ENCODE data around the gene CCDC102B.
"Not testable (repeated sequence)": the region's sequence is repeated elsewhere in the genome, so short reads cannot be mapped to it uniquely, and the experiment has no call there.

Gene CCDC102B

GRCh38 chr18:68779169-68779568, 18.7 kb upstream of the CCDC102B start:
- Histone ChIP-seq H4K20me1 (ENCODE audit: low read depth, low read length) (no peaks in the 10 kb centered on the region), H3F3A (ENCODE audit: insufficient read depth) (no peaks in the 10 kb centered on the region), H3K9me3 (ENCODE audit: insufficient read depth, low read length) (no peaks in the 10 kb centered on the region), H3K27me3 (ENCODE audit: low read length) (no peaks in the 10 kb centered on the region), H2AFZ (ENCODE audit: low read depth, low read length, severe bottlenecking) (no peak overlapping the region), H3K4me3 (ENCODE audit: insufficient read depth, low read length, poor library complexity, severe bottlenecking) (no peak overlapping the region), H3K9me2 (replicated peaks; ENCODE audit: insufficient read depth, low read length) (no peaks in the 10 kb centered on the region), H3K79me2 (ENCODE audit: insufficient read depth, low read length) (no peaks in the 10 kb centered on the region), H3K36me3 (ENCODE audit: low read length) (no peaks in the 10 kb centered on the region), H3K4me2 (ENCODE audit: low read depth, low read length, poor library complexity, severe bottlenecking) (no peak overlapping the region), H3K9ac (ENCODE audit: low read length) (no peak overlapping the region), H3K27ac (ENCODE audit: low read depth, low read length) (no peak overlapping the region)
- TF ChIP-seq EZH2phosphoT487 (conservative IDR thresholded peaks at IDR 0.05; ENCODE audit: low read length): no peak
- TF ChIP-seq, protein P1, sequence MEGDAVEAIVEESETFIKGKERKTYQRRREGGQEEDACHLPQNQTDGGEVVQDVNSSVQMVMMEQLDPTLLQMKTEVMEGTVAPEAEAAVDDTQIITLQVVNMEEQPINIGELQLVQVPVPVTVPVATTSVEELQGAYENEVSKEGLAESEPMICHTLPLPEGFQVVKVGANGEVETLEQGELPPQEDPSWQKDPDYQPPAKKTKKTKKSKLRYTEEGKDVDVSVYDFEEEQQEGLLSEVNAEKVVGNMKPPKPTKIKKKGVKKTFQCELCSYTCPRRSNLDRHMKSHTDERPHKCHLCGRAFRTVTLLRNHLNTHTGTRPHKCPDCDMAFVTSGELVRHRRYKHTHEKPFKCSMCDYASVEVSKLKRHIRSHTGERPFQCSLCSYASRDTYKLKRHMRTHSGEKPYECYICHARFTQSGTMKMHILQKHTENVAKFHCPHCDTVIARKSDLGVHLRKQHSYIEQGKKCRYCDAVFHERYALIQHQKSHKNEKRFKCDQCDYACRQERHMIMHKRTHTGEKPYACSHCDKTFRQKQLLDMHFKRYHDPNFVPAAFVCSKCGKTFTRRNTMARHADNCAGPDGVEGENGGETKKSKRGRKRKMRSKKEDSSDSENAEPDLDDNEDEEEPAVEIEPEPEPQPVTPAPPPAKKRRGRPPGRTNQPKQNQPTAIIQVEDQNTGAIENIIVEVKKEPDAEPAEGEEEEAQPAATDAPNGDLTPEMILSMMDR (IDR thresholded peaks at IDR 0.05; ENCODE audit: insufficient read depth, low read length, poor library complexity, severe bottlenecking): no peak

GRCh38 chr18:68780802-68781635, 16.9 kb upstream of the CCDC102B start:
- no peaks in the 10 kb centered on the region for H4K20me1 ChIP-seq (ENCODE audit: low read depth, low read length)
- no peaks in the 10 kb centered on the region for H3K9me2 ChIP-seq (replicated peaks; ENCODE audit: insufficient read depth, low read length)
- no peaks in the 10 kb centered on the region for H3F3A ChIP-seq (ENCODE audit: insufficient read depth)
- no peak overlapping the region for H3K27ac ChIP-seq (ENCODE audit: low read depth, low read length)
- TF ChIP-seq EZH2phosphoT487 (conservative IDR thresholded peaks at IDR 0.05; ENCODE audit: low read length): no peak
- TF ChIP-seq, protein P1 (IDR thresholded peaks at IDR 0.05; ENCODE audit: insufficient read depth, low read length, poor library complexity, severe bottlenecking): no peak
- no peak overlapping the region for H3K4me3 ChIP-seq (ENCODE audit: insufficient read depth, low read length, poor library complexity, severe bottlenecking)
- H3K4me2 ChIP-seq (ENCODE audit: low read depth, low read length, poor library complexity, severe bottlenecking): no peak overlapping the region
- H3K36me3 ChIP-seq (ENCODE audit: low read length): no peaks in the 10 kb centered on the region
- no peak overlapping the region for H3K9ac ChIP-seq (ENCODE audit: low read length)
- H2AFZ ChIP-seq (ENCODE audit: low read depth, low read length, severe bottlenecking): no peak overlapping the region
- H3K9me3 ChIP-seq (ENCODE audit: insufficient read depth, low read length): no peaks in the 10 kb centered on the region
- H3K27me3 ChIP-seq (ENCODE audit: low read length): no peaks in the 10 kb centered on the region
- no peaks in the 10 kb centered on the region for H3K79me2 ChIP-seq (ENCODE audit: insufficient read depth, low read length)

GRCh38 chr18:68783506-68783905, 14.4 kb upstream of the CCDC102B start:
- no peaks in the 10 kb centered on the region for H3K79me2 ChIP-seq (ENCODE audit: insufficient read depth, low read length)
- H4K20me1 ChIP-seq (ENCODE audit: low read depth, low read length): no peaks in the 10 kb centered on the region
- H3K27ac ChIP-seq (ENCODE audit: low read depth, low read length): no peak overlapping the region
- no peak for TF ChIP-seq EZH2phosphoT487 (conservative IDR thresholded peaks at IDR 0.05; ENCODE audit: low read length)
- no peaks in the 10 kb centered on the region for H3K36me3 ChIP-seq (ENCODE audit: low read length)
- no peak overlapping the region for H3K4me3 ChIP-seq (ENCODE audit: insufficient read depth, low read length, poor library complexity, severe bottlenecking)
- H3F3A ChIP-seq (ENCODE audit: insufficient read depth): no peaks in the 10 kb centered on the region
- no peaks in the 10 kb centered on the region for H3K9me3 ChIP-seq (ENCODE audit: insufficient read depth, low read length)
- H2AFZ ChIP-seq (ENCODE audit: low read depth, low read length, severe bottlenecking): no peak overlapping the region
- H3K27me3 ChIP-seq (ENCODE audit: low read length): no peaks in the 10 kb centered on the region
- no peak overlapping the region for H3K9ac ChIP-seq (ENCODE audit: low read length)
- no peak overlapping the region for H3K4me2 ChIP-seq (ENCODE audit: low read depth, low read length, poor library complexity, severe bottlenecking)
- no peaks in the 10 kb centered on the region for H3K9me2 ChIP-seq (replicated peaks; ENCODE audit: insufficient read depth, low read length)

DNA sequence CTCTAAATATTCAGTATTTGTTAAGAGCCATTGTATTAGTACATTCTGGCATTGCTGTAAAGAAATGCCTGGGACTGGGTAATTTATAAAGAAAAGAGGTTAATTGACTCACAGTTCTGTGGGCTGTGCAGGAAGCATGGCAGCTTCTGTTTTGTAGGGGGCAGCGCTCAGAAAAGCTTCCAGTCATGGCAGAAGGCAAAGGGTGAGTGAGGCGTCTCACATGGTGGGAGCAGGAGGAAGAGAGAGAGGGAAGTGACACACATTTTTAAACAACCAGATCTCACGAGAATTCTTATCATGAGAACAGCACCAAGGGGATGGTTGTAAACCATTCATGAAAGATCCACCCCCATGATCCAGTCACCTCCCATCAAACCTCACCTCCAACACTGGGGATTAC, 13.8 kb upstream of the CCDC102B start:
- H4K20me1 ChIP-seq (ENCODE audit: low read depth, low read length): no peaks in the 10 kb centered on the region
- H3K9ac ChIP-seq (ENCODE audit: low read length): no peak overlapping the region
- H3K9me3 ChIP-seq (ENCODE audit: insufficient read depth, low read length): no peaks in the 10 kb centered on the region
- TF ChIP-seq, protein P1 (IDR thresholded peaks at IDR 0.05; ENCODE audit: insufficient read depth, low read length, poor library complexity, severe bottlenecking): no peak
- TF ChIP-seq EZH2phosphoT487 (conservative IDR thresholded peaks at IDR 0.05; ENCODE audit: low read length): no peak
- no peak overlapping the region for H3K4me2 ChIP-seq (ENCODE audit: low read depth, low read length, poor library complexity, severe bottlenecking)
- H3K4me3 ChIP-seq (ENCODE audit: insufficient read depth, low read length, poor library complexity, severe bottlenecking): no peak overlapping the region
- H3K79me2 ChIP-seq (ENCODE audit: insufficient read depth, low read length): no peaks in the 10 kb centered on the region
- H3K27me3 ChIP-seq (ENCODE audit: low read length): no peaks in the 10 kb centered on the region
- no peaks in the 10 kb centered on the region for H3K9me2 ChIP-seq (replicated peaks; ENCODE audit: insufficient read depth, low read length)
- H3K36me3 ChIP-seq (ENCODE audit: low read length): no peaks in the 10 kb centered on the region
- H3F3A ChIP-seq (ENCODE audit: insufficient read depth): no peaks in the 10 kb centered on the region
- H2AFZ ChIP-seq (ENCODE audit: low read depth, low read length, severe bottlenecking): no peak overlapping the region
- H3K27ac ChIP-seq (ENCODE audit: low read depth, low read length): no peak overlapping the region

- H3F3A ChIP-seq (ENCODE audit: insufficient read depth); H3K4me2 ChIP-seq (ENCODE audit: low read depth, low read length, poor library complexity, severe bottlenecking); H3K9ac ChIP-seq (ENCODE audit: low read length); H2AFZ ChIP-seq (ENCODE audit: low read depth, low read length, severe bottlenecking); H3K36me3 ChIP-seq (ENCODE audit: low read length); H4K20me1 ChIP-seq (ENCODE audit: low read depth, low read length); H3K79me2 ChIP-seq (ENCODE audit: insufficient read depth, low read length); H3K27ac ChIP-seq (ENCODE audit: low read depth, low read length); H3K9me2 ChIP-seq (replicated peaks; ENCODE audit: insufficient read depth, low read length); H3K27me3 ChIP-seq (ENCODE audit: low read length); H3K4me3 ChIP-seq (ENCODE audit: insufficient read depth, low read length, poor library complexity, severe bottlenecking); H3K9me3 ChIP-seq (ENCODE audit: insufficient read depth, low read length): not testable (repeated sequence)
Measured at GRCh38 chr18:68790290-68790689, 7.6 kb upstream of the CCDC102B start.

All from SU-DHL-6 (cell line).